GM19099 (cell line): Measurements from ENCODE around the gene KRT81.

Experiments used
- POLR2A ChIP-seq: IDR thresholded peaks from 3 replicates; pipeline ENCODE4 v1.6.1; 2011; ENCODE audit warnings: low read depth; ENCODE audit not compliant: insufficient read length; ENCODE audit errors: extremely low read depth

KRT81 gene

DNA sequence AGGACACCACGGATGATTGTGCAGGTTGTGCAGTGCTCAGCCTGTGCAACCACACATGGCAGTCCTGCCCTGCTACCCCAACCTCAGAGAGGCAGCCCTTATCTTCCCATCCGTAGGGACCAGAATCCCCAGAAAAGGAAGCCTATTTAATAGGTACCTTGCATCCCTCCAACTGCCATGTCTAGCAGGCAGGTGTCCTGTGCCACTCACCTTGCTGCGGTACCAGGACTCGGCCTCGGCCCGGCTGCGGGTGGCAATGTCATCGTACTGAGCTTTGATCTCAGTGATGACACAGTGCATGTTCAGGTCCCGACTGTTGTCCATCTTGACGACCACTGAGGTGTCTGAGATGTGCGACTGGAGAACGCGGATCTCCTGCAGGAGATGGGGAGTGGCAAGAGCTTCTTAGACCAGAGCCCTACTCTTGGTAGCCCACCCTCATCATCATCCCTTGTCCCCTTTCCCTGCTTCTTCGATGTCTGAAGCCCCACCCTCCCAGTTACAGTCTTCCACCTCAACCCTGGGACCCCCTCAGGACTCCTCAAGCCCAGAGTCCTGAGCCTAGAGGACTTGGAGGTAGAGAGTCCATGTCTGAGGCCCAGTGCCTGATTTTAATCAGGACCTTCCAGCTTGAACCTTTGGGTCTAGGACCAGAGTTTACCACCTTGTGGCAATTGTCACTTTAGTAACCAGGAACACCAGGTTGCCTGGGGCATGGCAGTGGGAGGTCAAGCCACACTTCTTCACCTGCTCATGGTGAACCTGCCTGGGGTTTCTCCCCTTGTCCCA is 37.7 kb downstream of the KRT81 start:
- no peak for TF ChIP-seq POLR2A

- no peak for TF ChIP-seq POLR2A
Measured at GRCh38 chr12:52252728-52253343, 38.5 kb downstream of the KRT81 start.

DNA sequence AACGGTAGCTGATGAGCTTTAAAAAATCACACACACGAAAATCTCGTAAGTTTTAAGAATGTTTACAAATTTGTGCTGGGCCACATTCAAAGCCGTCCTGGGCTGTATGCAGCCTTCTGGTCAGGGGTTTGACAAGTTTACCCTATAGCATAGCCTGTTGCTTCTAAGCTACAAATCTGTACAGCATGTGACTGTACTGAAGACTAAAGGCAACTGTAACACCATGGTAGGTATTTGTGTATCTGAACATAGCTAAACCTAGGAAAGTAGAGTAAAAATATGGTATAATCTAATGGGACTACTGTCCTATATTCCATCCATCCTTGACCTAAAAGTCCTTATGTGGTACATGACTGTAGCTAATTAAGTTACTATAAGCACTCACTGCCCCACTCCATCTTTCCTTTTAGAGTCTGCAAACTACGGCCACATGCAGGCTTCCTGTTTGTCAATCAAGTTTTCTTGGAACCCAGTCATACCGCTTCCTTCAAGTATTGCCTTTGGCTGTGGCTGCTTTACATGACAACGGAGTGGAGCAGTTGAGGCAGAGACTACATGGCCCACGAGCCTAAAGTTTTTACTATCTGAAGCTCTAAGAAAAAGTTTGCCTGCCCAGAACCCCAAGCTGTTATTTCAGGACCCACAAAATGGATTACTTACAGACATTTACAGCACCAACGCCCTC is 39.8 kb downstream of the KRT81 start:
- TF ChIP-seq POLR2A: no peak

DNA sequence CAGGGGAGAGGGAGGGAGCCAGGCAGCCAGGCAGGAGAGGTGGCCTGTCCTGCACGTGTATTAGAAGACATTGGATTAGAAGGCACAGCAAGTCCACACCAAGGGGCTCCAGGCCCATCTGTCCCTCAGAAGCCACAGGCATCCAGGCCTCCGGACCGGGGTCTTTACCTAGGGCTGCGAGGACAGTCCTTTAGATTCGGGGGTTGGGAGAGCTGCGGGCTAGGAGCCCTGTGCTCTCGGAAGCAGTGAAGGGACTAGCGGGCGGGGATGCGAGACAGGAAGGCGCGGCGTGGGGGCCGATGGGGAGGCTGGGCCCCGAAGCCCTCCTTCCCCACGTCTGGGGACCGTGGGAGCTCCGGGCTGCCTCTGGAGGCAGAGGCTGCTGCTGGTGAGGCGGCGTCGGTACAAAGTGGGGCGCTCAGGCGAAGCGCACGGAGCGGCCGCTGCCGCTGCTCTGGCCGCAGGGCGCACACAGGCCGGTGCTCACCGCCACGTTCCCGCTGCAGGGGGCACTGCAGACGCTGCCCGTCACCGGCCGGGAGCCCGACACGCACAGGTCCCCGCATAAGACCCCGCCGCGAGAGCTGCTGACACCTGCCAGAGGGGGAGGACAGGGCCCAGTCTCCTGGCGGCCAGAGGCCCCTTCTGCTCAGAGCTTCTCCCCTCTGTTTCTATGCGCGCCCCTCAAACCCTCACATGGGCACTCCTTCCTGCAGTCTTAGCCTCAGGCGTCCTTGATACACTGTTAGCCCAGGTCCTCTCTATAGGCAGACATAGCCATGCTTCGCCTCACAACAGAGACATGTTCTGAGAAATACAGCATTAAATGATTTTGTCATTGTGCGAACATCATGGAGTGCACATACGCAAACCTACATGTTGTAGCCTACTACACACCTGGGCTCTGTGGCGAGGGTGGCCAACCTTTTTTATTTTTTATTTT is 41.0 kb downstream of the KRT81 start:
- no peak for TF ChIP-seq POLR2A

DNA sequence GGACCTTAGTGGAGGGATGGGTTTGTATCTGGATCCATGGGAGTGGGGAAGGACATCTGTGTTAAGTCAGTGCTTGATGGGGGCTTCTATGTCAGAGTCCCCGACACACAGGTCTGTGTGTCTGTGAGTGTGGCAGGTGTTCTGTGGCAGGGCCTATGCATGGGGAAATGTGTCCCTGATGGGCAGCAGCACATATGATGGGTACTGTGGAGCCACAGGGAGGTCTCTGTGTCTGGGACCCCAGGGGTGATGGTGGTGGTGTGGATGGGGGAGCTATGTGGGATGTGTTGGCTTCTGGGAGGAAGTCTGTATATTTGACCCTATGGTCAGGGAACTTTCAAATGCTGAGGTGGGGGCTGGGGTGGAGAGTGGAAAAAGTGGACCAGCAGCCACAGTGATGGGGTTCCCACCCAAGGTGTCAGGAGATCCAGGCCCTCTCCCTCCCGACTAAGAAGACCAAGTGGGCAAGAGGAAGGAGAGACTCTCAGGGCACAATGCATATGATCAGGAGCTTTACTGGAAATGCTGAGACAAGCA is 41.8 kb downstream of the KRT81 start:
- no peak for TF ChIP-seq POLR2A

DNA sequence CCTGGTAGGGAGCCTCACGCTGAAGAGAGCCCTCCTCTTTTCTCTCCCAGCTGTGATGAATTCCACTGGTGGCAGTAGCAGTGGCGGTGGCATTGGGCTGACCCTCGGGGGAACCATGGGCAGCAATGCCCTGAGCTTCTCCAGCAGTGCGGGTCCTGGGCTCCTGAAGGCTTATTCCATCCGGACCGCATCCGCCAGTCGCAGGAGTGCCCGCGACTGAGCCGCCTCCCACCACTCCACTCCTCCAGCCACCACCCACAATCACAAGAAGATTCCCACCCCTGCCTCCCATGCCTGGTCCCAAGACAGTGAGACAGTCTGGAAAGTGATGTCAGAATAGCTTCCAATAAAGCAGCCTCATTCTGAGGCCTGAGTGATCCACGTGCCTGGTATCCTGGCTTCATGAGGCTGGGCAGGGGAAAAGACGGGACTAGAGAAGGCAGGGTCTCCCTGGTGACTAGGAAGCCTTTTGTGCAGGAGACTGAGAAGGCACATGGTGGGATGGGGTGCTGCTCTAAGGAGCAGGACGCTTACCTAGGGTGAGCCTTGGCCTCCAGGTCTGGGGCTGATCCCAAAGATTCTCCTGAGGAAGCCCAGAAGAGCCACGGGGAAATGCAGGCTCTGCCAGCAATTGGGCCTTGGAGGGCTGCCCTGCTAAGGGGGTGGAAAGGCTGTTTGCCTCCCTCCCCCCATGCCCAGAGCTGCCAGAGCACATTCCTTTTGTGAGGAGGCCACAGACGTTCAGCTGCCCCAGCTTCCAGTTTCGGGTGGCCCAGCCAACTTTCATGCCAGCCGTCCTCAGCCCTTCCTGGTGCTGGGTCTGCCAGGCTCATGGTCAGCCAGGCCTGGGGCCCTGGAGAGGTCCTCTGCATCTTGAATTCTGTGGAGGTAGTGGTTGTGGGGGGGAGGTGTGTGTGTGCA is 42.5 kb downstream of the KRT81 start:
- no peak for TF ChIP-seq POLR2A

- TF ChIP-seq POLR2A: no peak
Measured at GRCh38 chr12:52247622-52248540, 43.5 kb downstream of the KRT81 start.

DNA sequence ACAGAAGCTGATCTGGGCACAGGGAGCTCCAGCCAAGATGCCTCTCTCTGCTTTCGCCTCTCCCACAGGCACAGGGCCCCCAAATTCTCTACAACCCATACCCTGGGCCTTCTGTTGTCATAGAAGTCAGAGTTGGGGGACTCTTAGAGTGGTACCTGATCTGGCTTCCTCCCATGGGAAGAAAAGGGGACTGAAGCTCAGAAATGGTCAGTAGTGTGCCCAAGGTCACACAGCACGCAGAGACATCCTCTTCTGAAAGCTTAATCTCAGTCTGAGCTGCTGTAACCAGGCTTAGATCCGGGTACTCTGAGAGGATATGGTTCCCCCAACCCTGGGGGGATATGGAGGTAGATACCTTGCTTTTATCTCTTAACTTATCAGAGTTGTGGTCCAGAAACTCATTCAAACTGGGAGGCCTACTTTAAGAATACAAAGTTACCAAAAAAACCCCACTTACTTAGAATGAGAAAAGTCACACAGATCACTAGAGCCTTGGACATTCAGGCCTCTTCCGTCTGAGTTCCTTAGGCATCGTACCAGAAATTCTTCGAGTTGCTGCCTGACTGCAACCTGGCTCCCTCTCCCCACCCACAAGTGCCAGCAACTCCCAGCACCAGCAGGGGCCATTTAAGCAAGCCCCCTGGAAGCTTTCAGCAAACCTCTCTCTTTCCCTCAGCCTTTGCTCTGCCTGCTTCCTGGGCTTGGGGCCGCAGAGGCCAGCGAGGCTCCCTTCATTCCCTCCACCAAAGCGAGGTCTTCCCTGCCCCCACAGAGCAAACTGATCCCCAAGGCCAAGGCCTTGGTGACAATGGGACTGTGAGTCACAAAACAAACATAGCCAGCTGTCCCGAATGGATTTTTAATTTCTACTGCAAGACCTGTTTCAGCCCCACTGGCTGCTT is 44.4 kb downstream of the KRT81 start:
- TF ChIP-seq POLR2A: no peak

- TF ChIP-seq POLR2A: no peak
Measured at GRCh38 chr12:52245962-52246569, 45.3 kb downstream of the KRT81 start.

GRCh38 chr12:52245259-52245961 is 45.9 kb downstream of the KRT81 start:
- no peak for TF ChIP-seq POLR2A

- no peak for TF ChIP-seq POLR2A
Measured at GRCh38 chr12:52244615-52244994, 46.7 kb downstream of the KRT81 start.
